Prostate gland (tissue), 2 donors: Measurements from ENCODE around the gene DPEP1. TPM values are rescaled to one million over a fixed set of nuclear protein-coding genes. Genes with fewer than 3 reads are reported as not detected.

Experiments used
- DNase-seq: peaks from one replicate; pipeline ENCODE4 v3.0.0-alpha.2; 2019; ENCODE audit warnings: low spot score
- H3K27ac ChIP-seq, 2 donors: fragments of 200-600 bp; sonication (generic); 2 replicates each; pipeline ENCODE4 v1.5.1; 2017 to 2019
- H3K27me3 ChIP-seq: fragments of 200-600 bp; sonication (generic); replicated peaks from 2 replicates; pipeline ENCODE4 v1.5.1; 2019; ENCODE audit not compliant: insufficient read depth
- H3K36me3 ChIP-seq, 2 donors: fragments of 200-600 bp; sonication (generic); 1 replicate in 1 of 2; 2 replicates in 1 of 2; pipeline versions ENCODE4 v1.5.1 to v1.8.1; 2017 to 2019
- H3K4me1 ChIP-seq: fragments of 200-600 bp; sonication (generic); replicated peaks from 2 replicates; pipeline ENCODE4 v1.5.1; 2019
- H3K4me3 ChIP-seq, 2 donors: fragments of 200-600 bp; sonication (generic); 2 replicates each; pipeline ENCODE4 v1.5.1; 2017 to 2019
- H3K9me3 ChIP-seq: fragments of 200-600 bp; sonication (generic); 2 replicates; pipeline ENCODE4 v1.5.1; 2017
- POLR2A ChIP-seq: fragments of 450-650 bp; IDR thresholded peaks from one replicate; pipeline ENCODE4 v1.6.1; 2016; ENCODE audit warnings: antibody characterized with exemption, mild to moderate bottlenecking
- POLR2AphosphoS5 ChIP-seq: sonication (generic); formaldehyde crosslinking; IDR thresholded peaks from one replicate; pipeline ENCODE4 v1.6.1; 2017; ENCODE audit warnings: antibody characterized with exemption
- WGBS: methylation state at CpG from one replicate; pipeline ENCODE4 v1.1.5; 2018; 5-methylcytosine and 5-hydroxymethylcytosine counted together
- intact Hi-C: fragments of 100-400 bp; cut with DNase I; formaldehyde crosslinking; loops from one replicate; pipeline ENCODE4 v1.14.2; 2022
- total RNA-seq, 2 donors: library from RNA; depleted of rRNA; stranded (reverse); fragments of >200 nt; gene quantifications; one replicate each; pipeline ENCODE4 v1.1.0, GENCODE V29; 2016
- TF ChIP-seq, protein P1 (sequence below), 4 experiments: fragments of 200-600 bp in 2 of 4; fragments of 450-650 bp in 2 of 4; sonication (generic) in 2 of 4; IDR thresholded peaks; 1 replicate in 3 of 4; 2 replicates in 1 of 4; pipeline ENCODE4 v1.5.1; 2016 to 2019; ENCODE audit warnings: antibody characterized with exemption in 4 of 4, mild to moderate bottlenecking in 2 of 4, moderate library complexity in 2 of 4

DPEP1 gene
- total RNA-seq, 2 donors from 2014 or later, result 274 TPM; not detected in 1

DNA sequence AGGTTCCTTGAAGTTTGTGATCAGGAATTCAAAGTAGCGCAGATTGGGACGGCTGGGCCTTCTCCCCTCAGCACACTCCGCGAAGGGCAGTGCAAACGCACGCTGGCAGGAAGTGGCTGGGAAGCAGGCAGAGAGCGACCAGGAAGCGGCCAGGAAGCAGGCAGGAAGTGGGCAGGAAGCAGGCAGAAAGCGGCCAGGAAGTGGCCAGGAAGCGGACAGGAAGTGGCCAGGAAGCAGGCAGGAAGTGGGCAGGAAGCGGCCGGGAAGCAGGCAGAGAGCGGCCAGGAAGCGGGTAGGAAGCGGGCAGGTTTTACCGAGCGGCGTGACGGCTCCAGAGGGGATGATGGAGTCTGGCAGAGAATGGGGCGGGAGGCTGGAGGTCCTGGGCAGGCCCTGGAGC lies 3.2 kb downstream of the DPEP1 start:
- intact Hi-C loops, result no loop called here
- 80% methylated on average over 20 of the region's 20 CpGs for WGBS
- no peak for DNase-seq
- no peaks in the 10 kb centered on the region for H3K36me3 ChIP-seq
- no peak overlapping the region for H3K27ac ChIP-seq
- H3K4me3 ChIP-seq, result no peak overlapping the region
- no peaks in the 10 kb centered on the region for H3K27me3 ChIP-seq
- TF ChIP-seq, protein P1, sequence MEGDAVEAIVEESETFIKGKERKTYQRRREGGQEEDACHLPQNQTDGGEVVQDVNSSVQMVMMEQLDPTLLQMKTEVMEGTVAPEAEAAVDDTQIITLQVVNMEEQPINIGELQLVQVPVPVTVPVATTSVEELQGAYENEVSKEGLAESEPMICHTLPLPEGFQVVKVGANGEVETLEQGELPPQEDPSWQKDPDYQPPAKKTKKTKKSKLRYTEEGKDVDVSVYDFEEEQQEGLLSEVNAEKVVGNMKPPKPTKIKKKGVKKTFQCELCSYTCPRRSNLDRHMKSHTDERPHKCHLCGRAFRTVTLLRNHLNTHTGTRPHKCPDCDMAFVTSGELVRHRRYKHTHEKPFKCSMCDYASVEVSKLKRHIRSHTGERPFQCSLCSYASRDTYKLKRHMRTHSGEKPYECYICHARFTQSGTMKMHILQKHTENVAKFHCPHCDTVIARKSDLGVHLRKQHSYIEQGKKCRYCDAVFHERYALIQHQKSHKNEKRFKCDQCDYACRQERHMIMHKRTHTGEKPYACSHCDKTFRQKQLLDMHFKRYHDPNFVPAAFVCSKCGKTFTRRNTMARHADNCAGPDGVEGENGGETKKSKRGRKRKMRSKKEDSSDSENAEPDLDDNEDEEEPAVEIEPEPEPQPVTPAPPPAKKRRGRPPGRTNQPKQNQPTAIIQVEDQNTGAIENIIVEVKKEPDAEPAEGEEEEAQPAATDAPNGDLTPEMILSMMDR (IDR thresholded peaks at IDR 0.05), result no peak
- no peak for TF ChIP-seq POLR2AphosphoS5
- no peak for TF ChIP-seq POLR2A
- no peaks in the 10 kb centered on the region for H3K9me3 ChIP-seq
- no peaks in the 10 kb centered on the region for H3K4me1 ChIP-seq

DNA sequence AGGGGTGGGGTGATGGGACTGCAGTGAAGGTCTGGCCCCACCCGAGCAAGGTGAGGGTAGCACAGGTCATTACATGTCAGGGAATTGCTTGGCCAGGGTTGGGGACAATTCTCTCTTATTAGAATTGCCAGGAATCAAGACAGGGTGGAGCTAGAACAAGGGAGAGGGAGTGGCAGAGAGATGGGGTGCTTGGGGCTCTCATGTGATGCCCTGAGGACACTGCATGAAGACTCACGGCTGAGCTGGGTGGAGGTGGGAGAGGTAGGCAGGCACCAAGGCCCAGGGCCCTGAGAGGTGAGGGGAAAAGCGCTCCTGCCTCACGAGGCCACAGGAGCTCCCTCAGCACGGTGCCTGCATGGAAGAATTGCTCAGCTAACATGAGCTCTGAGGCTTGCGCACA lies 3.6 kb downstream of the DPEP1 start:
- no peaks in the 10 kb centered on the region for H3K36me3 ChIP-seq
- TF ChIP-seq, protein P1 (IDR thresholded peaks at IDR 0.05), result no peak
- TF ChIP-seq POLR2A (no peak), POLR2AphosphoS5 (no peak)
- no peaks in the 10 kb centered on the region for H3K27me3 ChIP-seq
- intact Hi-C loops, result no loop called here
- H3K4me3 ChIP-seq, result no peak overlapping the region
- no peaks in the 10 kb centered on the region for H3K4me1 ChIP-seq
- H3K27ac ChIP-seq, result no peak overlapping the region
- no peak for DNase-seq
- no peaks in the 10 kb centered on the region for H3K9me3 ChIP-seq
- WGBS, result 50% methylated on average over 6 of the region's 6 CpGs

DNA sequence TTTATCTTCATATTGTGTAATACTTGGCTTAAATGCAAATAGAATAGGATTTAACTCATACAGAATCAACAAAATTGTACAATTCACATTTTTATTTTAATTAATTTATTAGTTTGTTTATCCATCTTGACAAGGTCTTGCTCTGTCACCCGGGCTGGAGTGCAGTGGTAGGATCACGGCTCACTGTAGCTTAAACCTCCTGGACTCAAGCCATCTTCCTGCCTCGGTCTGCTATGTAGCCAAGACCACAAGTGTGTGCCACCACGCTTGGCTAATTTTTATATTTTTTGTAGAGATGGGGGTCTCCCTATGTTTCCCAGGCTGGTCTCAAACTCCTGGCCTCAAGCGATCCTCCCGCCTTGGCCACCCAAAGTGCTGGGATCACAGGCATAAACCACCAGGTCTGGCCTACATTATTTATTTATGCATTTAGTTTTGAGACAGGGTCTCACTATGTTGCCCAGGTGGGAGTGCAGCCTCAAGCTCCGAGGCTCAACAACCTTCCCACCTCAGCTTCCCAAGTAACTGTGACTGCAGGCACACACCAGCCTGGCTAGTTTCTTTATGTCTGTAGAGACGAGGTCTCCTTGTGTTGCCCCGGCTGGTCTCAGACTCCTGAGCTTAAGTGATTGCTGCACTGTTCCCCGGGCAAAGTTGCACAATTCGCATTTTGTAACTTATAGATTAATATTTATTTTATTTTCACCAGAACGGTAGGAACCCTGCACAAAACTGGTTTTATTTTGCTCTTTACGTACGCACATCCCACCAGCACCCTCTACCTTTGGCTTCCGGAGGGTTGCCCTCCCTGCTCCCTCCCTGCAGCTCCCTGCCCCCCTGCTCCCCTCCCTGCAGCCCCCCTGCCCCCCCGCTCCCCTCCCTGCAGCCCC lies 4.9 kb downstream of the DPEP1 start:
- Histone ChIP-seq H3K4me1 (no peaks in the 10 kb centered on the region), H3K27me3 (no peaks in the 10 kb centered on the region), H3K36me3 (no peaks in the 10 kb centered on the region), H3K27ac (no peak overlapping the region), H3K4me3 (no peak overlapping the region), H3K9me3 (no peaks in the 10 kb centered on the region)
- DNase-seq, result no peak
- TF ChIP-seq POLR2AphosphoS5 (no peak), POLR2A (no peak)
- TF ChIP-seq, protein P1 (IDR thresholded peaks at IDR 0.05), result no peak
- intact Hi-C loops, result no loop called here
- WGBS, result 49% methylated on average over 15 of the region's 16 CpGs

DNA sequence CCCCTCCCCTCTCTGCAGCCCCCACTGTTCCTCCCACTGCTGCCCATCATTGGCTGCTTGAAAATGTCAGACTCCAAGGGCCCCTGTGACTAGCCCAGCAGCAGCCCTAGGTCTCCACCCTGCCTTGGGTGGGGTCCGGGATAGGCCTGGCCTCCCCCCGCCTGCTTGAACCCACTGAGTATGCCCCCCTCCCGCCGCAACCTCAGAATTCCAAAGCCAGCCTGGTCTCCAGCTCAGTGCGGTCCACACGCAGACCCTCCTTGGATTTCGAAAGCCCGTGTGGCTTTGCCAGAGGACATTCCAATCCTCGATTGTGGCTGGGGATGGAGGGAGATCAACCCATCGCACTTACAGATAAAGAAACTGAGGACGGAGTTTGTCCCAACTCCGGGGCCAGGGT lies 6.4 kb downstream of the DPEP1 start:
- H3K36me3 ChIP-seq, result no peaks in the 10 kb centered on the region
- H3K9me3 ChIP-seq, result no peaks in the 10 kb centered on the region
- no peaks in the 10 kb centered on the region for H3K27me3 ChIP-seq
- WGBS, result 49% methylated on average over 12 of the region's 12 CpGs
- no peak for DNase-seq
- H3K4me3 ChIP-seq, result no peak overlapping the region
- TF ChIP-seq POLR2A, result no peak
- TF ChIP-seq, protein P1 (IDR thresholded peaks at IDR 0.05), result no peak
- no peak for TF ChIP-seq POLR2AphosphoS5
- H3K27ac ChIP-seq, result no peak overlapping the region
- intact Hi-C loops, result no loop called here
- H3K4me1 ChIP-seq, result no peaks in the 10 kb centered on the region

DNA sequence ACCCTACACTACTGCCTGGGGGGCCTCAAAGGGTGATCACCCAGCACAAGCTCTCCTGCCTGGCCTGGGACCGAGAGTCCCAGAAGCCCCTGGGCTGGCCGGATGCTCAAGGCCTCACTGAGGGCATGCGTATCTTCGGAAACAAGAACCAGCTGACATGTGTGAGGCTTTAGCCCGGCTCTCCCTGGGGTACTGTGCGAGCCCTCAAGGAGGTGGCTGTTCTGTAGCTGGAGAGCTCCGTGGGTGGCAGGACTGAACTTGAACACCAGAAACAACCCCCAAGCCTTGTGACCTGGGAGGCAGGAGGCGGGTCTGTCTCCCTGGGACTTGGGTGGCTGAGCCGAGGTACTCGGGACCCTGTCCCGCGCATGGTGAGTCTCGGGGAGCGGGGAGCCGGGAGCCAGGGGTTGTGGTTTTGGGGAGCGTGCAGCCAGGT lies 7.0 kb downstream of the DPEP1 start:
- intact Hi-C loops, result no loop called here
- Histone ChIP-seq H3K27ac (no peak overlapping the region), H3K9me3 (no peaks in the 10 kb centered on the region), H3K4me1 (no peaks in the 10 kb centered on the region), H3K4me3 (no peak overlapping the region), H3K27me3 (no peaks in the 10 kb centered on the region), H3K36me3 (no peaks in the 10 kb centered on the region)
- no peak for DNase-seq
- 71% methylated on average over 16 of the region's 16 CpGs for WGBS
- TF ChIP-seq, protein P1 (IDR thresholded peaks at IDR 0.05), result no peak
- TF ChIP-seq POLR2AphosphoS5 (no peak), POLR2A (no peak)
